Fibroblast of lung (primary cell): ENCODE results near the gene MLIP. TPM values are rescaled to one million over a fixed set of nuclear protein-coding genes. Genes with fewer than 3 reads are reported as not detected.

Experiments used
- DNase-seq, 2 donors: peaks; one replicate each; pipeline versions ENCODE4 v3.0.0 to v3.0.0-alpha.2; 2010; ENCODE audit warnings: low read depth in 2 of 2
- H2AFZ ChIP-seq: 2 replicates; pipeline ENCODE4 v1.5.1; 2012; ENCODE audit warnings: low read length, control low read depth, inconsistent platforms
- H3K27ac ChIP-seq: 2 replicates; pipeline ENCODE4 v1.5.1; 2011; ENCODE audit warnings: low read length, control low read depth; ENCODE audit not compliant: insufficient read depth
- H3K27me3 ChIP-seq: 2 replicates; pipeline ENCODE4 v1.5.1; 2011; ENCODE audit warnings: mild to moderate bottlenecking, low read length; ENCODE audit not compliant: control insufficient read depth, insufficient read depth
- H3K36me3 ChIP-seq: 2 replicates; pipeline ENCODE4 v1.5.1; 2011; ENCODE audit warnings: low read length; ENCODE audit not compliant: control insufficient read depth, insufficient read depth
- H3K4me1 ChIP-seq: 2 replicates; pipeline ENCODE4 v1.5.1; 2011; ENCODE audit warnings: low read length; ENCODE audit not compliant: control insufficient read depth, insufficient read depth; ENCODE audit errors: extremely low read depth
- H3K4me2 ChIP-seq: 2 replicates; pipeline ENCODE4 v1.5.1; 2011; ENCODE audit warnings: low read length, control low read depth; ENCODE audit not compliant: insufficient read depth; ENCODE audit errors: extremely low read depth
- H3K4me3 ChIP-seq, 4 experiments: fragments of 200-600 bp in 1 of 4; sonication (generic) in 1 of 4; replicated peaks in 1 of 4; 2 replicates each; pipeline ENCODE4 v1.5.1; 2011 to 2016; ENCODE audit warnings: low read length in 4 of 4, low read depth in 3 of 4, mild to moderate bottlenecking in 3 of 4, control low read depth in 2 of 4, inconsistent platforms in 1 of 4, mixed read lengths in 1 of 4; ENCODE audit not compliant: insufficient read depth in 1 of 4; ENCODE audit errors: control extremely low read depth in 1 of 4
- H3K79me2 ChIP-seq: 2 replicates; pipeline ENCODE4 v1.5.1; 2012; ENCODE audit warnings: mild to moderate bottlenecking, low read length, inconsistent platforms; ENCODE audit not compliant: control insufficient read depth, insufficient read depth
- H3K9ac ChIP-seq: 2 replicates; pipeline ENCODE4 v1.5.1; 2011; ENCODE audit warnings: mild to moderate bottlenecking, low read length, control low read depth; ENCODE audit not compliant: insufficient read depth
- H3K9me3 ChIP-seq: 2 replicates; pipeline ENCODE4 v1.5.1; 2012; ENCODE audit warnings: low read depth, low read length; ENCODE audit not compliant: control insufficient read depth, insufficient read depth
- H4K20me1 ChIP-seq: 2 replicates; pipeline ENCODE4 v1.5.1; 2011; ENCODE audit warnings: low read length; ENCODE audit not compliant: control insufficient read depth, insufficient read depth; ENCODE audit errors: extremely low read depth
- CTCF ChIP-seq, 2 donors: IDR thresholded peaks in 1 of 2; conservative IDR thresholded peaks in 1 of 2; 1 replicate in 1 of 2; 2 replicates in 1 of 2; pipeline ENCODE4 v1.5.1; 2011 to 2012; ENCODE audit warnings: low read length in 2 of 2, control low read depth in 1 of 2, inconsistent platforms in 1 of 2, low read depth in 1 of 2, mild to moderate bottlenecking in 1 of 2
- EZH2 ChIP-seq: IDR thresholded peaks from 2 replicates; pipeline ENCODE4 v1.5.1; 2012; ENCODE audit warnings: low read length, control low read depth, mild to moderate bottlenecking; ENCODE audit errors: missing control alignments
- polyA plus RNA-seq, 2 donors: library from polyadenylated mRNA; depleted of rRNA in 1 of 2; stranded (reverse) in 1 of 2; unstranded in 1 of 2; fragments of >200 nt; gene quantifications; 2 replicates each; pipeline ENCODE4 v1.2.1, GENCODE V29; 2011 to 2012; ENCODE audit warnings: missing spikeins in 1 of 2
- total RNA-seq: library from RNA; depleted of rRNA; stranded (reverse); fragments of >200 nt; gene quantifications from 2 replicates; pipeline ENCODE4 v1.2.1, GENCODE V29; 2014

MLIP gene
- total and polyA plus RNA-seq, 2 donors (not counting 1 experiment from before 2014, with no cell fraction given): 0.07 TPM; not detected in 1

- Histone ChIP-seq H3K27me3 (no peaks in the 10 kb centered on the region), H4K20me1 (no peaks in the 10 kb centered on the region), H3K9me3 (no peaks in the 10 kb centered on the region), H3K4me3 (no peak overlapping the region), H3K36me3 (no peaks in the 10 kb centered on the region), H3K4me2 (no peak overlapping the region), H3K27ac (no peak overlapping the region), H3K9ac (no peak overlapping the region), H3K4me1 (no peaks in the 10 kb centered on the region), H2AFZ (no peak overlapping the region), H3K79me2 (no peaks in the 10 kb centered on the region)
- no peak for DNase-seq
- no peak for TF ChIP-seq CTCF (conservative IDR thresholded peaks at IDR 0.05 in 1 of 2, IDR thresholded peaks at IDR 0.05 in 1 of 2; ENCODE audit: low read depth in 1 of 2, low read length in 2 of 2)
- TF ChIP-seq EZH2: no peak
These were observed 204.4 kb downstream of the MLIP start for GRCh38 chr6:54315656-54316055.

Other genes starting within 250 kb of the MLIP start
- not detected in 2 replicates for gene TINAG, start 197.0 kb downstream of the MLIP start, total RNA-seq
- not detected in 2 replicates for gene TINAG, start 197.0 kb downstream of the MLIP start, polyA plus RNA-seq